Adrenal gland (tissue), 5 donors: Measurements from ENCODE around the gene IGSF3.

Experiments used
- CTCF ChIP-seq, 6 experiments: fragments of 450-650 bp in 4 of 6; fragments of 200-600 bp in 2 of 6; sonication (generic) in 1 of 6; IDR thresholded peaks; 1 replicate in 5 of 6; 2 replicates in 1 of 6; pipeline versions ENCODE4 v1.5.1 to v1.8.0; 2016 to 2021; ENCODE audit warnings: antibody characterized with exemption in 6 of 6, mild to moderate bottlenecking in 2 of 6, moderate library complexity in 1 of 6
- POLR2A ChIP-seq, 2 donors: fragments of 450-650 bp; IDR thresholded peaks; one replicate each; pipeline ENCODE4 v1.6.1; 2017; ENCODE audit warnings: antibody characterized with exemption in 2 of 2, mild to moderate bottlenecking in 2 of 2, moderate library complexity in 1 of 2
- donor health status: DM: no; HTN: no; CAD: no.

- TF ChIP-seq POLR2A (IDR thresholded peaks at IDR 0.05) (no peak), CTCF (IDR thresholded peaks at IDR 0.05) (no peak)
Observed at GRCh38 chr1:116565222-116565621, 102.3 kb downstream of the IGSF3 start.
